Measurements from ENCODE around the gene RGS1. TPM values are rescaled to one million over a fixed set of nuclear protein-coding genes. Genes with fewer than 3 reads are reported as not detected.

The RGS1 gene, protein sequence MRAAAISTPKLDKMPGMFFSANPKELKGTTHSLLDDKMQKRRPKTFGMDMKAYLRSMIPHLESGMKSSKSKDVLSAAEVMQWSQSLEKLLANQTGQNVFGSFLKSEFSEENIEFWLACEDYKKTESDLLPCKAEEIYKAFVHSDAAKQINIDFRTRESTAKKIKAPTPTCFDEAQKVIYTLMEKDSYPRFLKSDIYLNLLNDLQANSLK
- 10 to 100 TPM; 22.8 to 24.7 TPM for total RNA-seq

DNA sequence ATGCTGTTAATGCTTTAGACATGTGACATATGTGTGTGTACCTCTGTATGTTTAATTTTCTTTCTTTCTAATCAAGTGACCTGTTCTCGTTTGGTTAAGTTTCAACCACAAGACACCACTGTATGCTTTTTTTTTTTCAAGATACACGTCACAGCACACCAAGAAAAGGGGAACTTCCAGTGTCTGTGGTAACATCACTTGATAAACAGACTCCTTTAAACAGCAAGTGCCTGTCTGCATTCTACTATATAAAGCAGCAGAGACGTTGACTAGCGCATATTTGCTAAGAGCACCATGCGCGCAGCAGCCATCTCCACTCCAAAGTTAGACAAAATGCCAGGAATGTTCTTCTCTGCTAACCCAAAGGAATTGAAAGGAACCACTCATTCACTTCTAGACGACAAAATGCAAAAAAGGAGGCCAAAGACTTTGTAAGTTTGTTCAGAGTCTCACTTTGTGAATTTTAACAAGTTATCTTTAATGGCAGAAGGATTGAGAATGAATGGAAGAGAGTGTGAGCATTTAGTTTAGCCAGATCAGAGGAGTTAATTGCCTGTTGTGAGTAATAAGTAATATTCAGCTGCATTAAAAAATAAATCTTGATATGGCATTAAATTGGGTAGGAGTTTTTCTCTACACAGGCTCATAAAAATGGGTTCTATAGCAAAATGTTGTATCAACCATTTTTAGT lies at the start of gene RGS1:
Gene RGS1, plus strand, starts transcription at position 275 of the 691 bp plus-strand sequence. Its CDS starts 20 bp downstream, at position 295.
- Histone ChIP-seq H3K9me3 (peaks cover 0 to 3% of the 10 kb centered on the region in 2 donors), H3K27me3 (no peaks in the 10 kb centered on the region), H3K27ac (no peak within 1 kb of the TSS), H3K4me1 (no peaks in the 10 kb centered on the region), H3K36me3 (no peaks in the 10 kb centered on the region), H3K4me3 (no peak within 1 kb of the TSS)
- no peak for DNase-seq (ENCODE audit: low spot score)
- TF ChIP-seq, protein P1, sequence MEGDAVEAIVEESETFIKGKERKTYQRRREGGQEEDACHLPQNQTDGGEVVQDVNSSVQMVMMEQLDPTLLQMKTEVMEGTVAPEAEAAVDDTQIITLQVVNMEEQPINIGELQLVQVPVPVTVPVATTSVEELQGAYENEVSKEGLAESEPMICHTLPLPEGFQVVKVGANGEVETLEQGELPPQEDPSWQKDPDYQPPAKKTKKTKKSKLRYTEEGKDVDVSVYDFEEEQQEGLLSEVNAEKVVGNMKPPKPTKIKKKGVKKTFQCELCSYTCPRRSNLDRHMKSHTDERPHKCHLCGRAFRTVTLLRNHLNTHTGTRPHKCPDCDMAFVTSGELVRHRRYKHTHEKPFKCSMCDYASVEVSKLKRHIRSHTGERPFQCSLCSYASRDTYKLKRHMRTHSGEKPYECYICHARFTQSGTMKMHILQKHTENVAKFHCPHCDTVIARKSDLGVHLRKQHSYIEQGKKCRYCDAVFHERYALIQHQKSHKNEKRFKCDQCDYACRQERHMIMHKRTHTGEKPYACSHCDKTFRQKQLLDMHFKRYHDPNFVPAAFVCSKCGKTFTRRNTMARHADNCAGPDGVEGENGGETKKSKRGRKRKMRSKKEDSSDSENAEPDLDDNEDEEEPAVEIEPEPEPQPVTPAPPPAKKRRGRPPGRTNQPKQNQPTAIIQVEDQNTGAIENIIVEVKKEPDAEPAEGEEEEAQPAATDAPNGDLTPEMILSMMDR (IDR thresholded peaks at IDR 0.05), result no peak

DNA sequence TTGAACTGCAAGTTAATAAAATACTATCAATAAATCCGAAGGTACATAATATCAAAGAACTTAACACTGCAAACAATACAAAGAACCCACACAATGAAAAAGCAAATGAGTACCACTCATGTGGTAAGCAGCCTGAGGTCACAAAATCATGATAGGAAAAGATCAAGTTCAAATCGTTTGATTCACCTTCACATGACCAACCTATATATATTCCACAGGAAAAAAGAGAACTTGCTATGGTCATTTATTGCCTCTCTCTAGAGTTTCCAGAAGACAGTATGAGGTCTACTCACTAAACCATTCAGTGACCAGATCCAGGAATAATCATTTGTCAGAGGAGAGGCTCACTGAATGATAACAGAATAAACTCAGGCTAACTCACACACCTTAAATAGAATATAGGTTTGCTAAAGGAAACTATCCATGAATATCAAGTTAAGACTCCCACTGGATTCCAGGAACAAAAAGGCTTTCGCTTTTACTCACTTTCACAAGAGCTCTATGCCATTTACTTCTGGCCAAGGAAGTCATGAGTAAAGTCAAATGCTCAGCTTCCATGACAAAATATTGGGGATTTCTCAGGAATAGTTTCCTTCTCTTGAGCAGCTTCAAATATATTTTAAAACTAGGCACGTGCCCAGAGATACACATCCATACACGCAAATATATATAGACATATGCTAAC lies 48.3 kb upstream of the RGS1 start:
- TF ChIP-seq, protein P1 (IDR thresholded peaks at IDR 0.05), result no peak
- Histone ChIP-seq H3K9me3 (no peaks in the 10 kb centered on the region), H3K27me3 (no peaks in the 10 kb centered on the region), H3K27ac (no peak overlapping the region), H3K4me1 (peaks cover 0 to 4% of the 10 kb centered on the region in 2 donors), H3K4me3 (no peak overlapping the region), H3K36me3 (no peaks in the 10 kb centered on the region)
- no peak for DNase-seq (ENCODE audit: low spot score)

DNA sequence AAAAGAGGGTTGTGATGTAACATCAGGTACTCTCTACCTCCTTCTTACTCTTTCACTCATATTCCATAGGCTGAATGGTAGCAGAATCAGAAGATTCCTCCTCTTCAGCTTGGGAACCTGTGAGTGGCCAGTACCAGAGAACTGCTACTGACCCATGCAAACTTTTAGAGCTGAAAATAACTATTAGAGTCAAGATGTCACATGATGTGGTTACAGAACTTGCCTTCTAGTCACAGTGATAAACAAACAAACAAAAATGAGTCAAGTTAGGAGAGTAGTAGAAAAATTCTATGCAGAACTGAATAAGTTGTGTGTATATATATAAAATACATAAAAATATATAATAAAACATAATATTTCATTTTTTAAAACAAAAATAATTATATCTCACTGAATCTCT lies 47.6 kb upstream of the RGS1 start:
- no peak overlapping the region for H3K27ac ChIP-seq

DNA sequence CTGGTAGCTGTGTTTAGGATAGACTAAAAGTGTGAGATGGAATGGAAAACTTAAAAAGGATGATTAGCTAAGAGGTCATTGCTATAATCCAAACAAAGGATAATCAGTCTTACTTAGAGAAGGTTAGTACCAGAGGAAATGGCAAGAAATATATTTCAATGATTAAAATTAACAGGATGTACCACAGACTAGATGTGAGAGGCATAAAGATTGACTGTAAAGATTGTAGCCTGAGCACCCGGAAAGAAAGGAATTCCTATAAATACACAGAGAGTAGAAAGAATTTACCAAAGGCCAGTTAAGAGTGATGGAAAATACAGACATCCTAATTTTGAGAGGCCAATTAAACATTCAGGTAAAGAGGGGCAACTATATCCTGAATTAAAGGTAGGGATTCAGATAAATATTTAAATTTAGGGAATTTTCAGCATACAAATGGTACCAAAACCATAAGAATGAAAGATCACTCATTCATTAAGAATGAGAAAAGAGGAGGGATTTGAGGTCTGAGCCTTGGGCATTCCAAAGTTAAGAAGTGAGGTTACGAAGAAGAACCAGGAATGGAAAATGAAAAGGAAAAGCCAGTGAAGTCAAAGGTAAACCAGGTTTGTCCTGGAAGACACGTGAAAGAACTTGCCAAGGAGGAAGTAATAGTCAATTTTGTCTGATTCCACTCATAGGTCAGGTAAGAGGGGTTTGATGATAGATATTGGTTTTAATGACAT lies 46.4 kb upstream of the RGS1 start:
- TF ChIP-seq, protein P1 (IDR thresholded peaks at IDR 0.05), result no peak
- DNase-seq (ENCODE audit: low spot score), result no peak
- Histone ChIP-seq H3K4me1 (no peaks in the 10 kb centered on the region), H3K4me3 (no peak overlapping the region), H3K36me3 (no peaks in the 10 kb centered on the region), H3K27ac (no peak overlapping the region), H3K9me3 (no peaks in the 10 kb centered on the region), H3K27me3 (no peaks in the 10 kb centered on the region)

More for the DNA sequence above, 47.6 kb upstream of the RGS1 start:
- TF ChIP-seq, protein P1 (IDR thresholded peaks at IDR 0.05), result no peak
- Histone ChIP-seq H3K36me3 (no peaks in the 10 kb centered on the region), H3K4me3 (no peak overlapping the region), H3K4me1 (peaks cover 0 to 4% of the 10 kb centered on the region in 2 donors), H3K27me3 (no peaks in the 10 kb centered on the region), H3K9me3 (no peaks in the 10 kb centered on the region)
- no peak for DNase-seq (ENCODE audit: low spot score)

DNA sequence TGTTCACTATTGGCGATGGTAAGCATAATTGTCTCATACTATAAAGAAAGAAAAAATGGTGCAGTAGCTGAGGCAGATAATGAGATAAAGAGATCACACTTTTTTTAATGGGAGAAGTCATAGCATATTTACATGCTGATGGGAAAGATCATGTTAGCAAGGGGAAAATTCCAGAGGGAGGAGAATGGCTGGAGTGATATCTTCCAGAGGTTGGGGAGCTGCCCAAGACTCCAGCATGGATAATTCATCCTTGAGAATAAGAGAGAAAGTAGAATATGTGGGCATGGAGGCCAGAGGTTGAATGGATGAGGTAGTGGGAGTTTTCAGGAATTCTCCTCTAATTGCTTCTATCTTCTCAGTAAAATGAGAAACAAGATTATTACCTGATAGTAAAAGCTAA lies 45.8 kb upstream of the RGS1 start:
- no peak for DNase-seq (ENCODE audit: low spot score)
- no peaks in the 10 kb centered on the region for H3K4me1 ChIP-seq
- H3K27ac ChIP-seq, result peak overlapping the region in 1 of 2 donors; percentile 23
- no peaks in the 10 kb centered on the region for H3K9me3 ChIP-seq
- TF ChIP-seq, protein P1 (IDR thresholded peaks at IDR 0.05), result no peak
- H3K27me3 ChIP-seq, result no peaks in the 10 kb centered on the region
- H3K4me3 ChIP-seq, result no peak overlapping the region
- H3K36me3 ChIP-seq, result no peaks in the 10 kb centered on the region
